GM21717 (cell line): Measurements from ENCODE around the gene BDP1.
"Not testable (repeated sequence)": the region's sequence is repeated elsewhere in the genome, so short reads cannot be mapped to it uniquely, and the experiment has no call there.

Experiments
- ATAC-seq: cut with Tn5 transposase; IDR thresholded peaks from one replicate; pipeline ENCODE4 v1.9.1; 2021; ENCODE audit warnings: mild to moderate bottlenecking, moderate library complexity; ENCODE audit not compliant: unreplicated experiment

Gene BDP1

DNA sequence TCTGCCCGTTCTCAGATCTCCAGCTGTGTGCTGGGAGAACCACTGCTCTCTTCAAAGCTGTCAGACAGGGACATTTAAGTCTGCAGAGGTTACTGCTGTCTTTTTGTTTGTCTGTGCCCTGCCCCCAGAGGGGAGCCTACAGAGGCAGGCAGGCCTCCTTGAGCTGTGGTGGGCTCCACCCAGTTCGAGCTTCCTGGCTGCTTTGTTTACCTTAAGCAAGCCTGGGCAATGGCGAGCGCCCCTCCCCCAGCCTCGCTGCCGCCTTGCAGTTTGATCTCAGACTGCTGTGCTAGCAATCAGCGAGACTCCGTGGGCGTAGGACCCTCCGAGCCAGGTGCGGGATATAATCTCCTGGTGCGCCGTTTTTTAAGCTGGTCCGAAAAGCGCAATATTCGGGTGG lies 154.5 kb downstream of the BDP1 start:
- ATAC-seq: not testable (repeated sequence)

DNA sequence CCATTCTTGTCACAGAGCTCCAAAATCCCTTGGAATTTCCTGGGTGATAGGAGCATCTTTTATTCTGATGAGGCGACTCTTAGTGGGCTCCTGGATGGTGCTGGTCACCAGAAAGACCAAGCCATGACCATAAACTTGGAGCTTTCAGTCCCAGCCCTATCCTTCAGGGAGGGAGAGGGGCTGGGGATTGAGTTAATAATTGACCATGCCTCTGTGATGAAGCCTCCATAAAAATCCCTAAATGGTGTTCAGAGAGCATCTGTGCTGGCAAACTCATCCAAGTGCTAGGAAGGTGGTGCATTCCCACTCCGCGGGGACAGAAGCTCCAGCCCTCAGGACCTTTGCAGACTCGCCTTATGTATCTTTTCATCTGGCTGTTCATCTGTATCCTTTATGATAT lies 160.4 kb downstream of the BDP1 start:
- ATAC-seq: no peak
